ENCODE data around the gene TULP4.

GRCh38 chr6:158272324-158272723, 39.9 kb upstream of the TULP4 start:
- TF ChIP-seq CTCF (IDR thresholded peaks at IDR 0.05 in 4 of 5, conservative IDR thresholded peaks at IDR 0.05 in 1 of 5) (no peak), POLR2A (IDR thresholded peaks at IDR 0.05) (no peak)

All from gastrocnemius medialis (tissue), 4 donors.